ENCODE measurements around the gene CCDC142.

- TF ChIP-seq CTCF (IDR thresholded peaks at IDR 0.05; ENCODE audit: poor library complexity, severe bottlenecking) (no peak), RAD21 (conservative IDR thresholded peaks at IDR 0.05) (no peak), EZH2 (IDR thresholded peaks at IDR 0.05; ENCODE audit: borderline replicate concordance, insufficient read depth, low read length, poor library complexity, severe bottlenecking) (no peak), EP300 (conservative IDR thresholded peaks at IDR 0.05; ENCODE audit: poor library complexity, severe bottlenecking) (no peak), POLR2AphosphoS5 (IDR thresholded peaks at IDR 0.05) (no peak), TAF1 (IDR thresholded peaks at IDR 0.05; ENCODE audit: low read depth) (no peak), REST (IDR thresholded peaks at IDR 0.05; ENCODE audit: borderline replicate concordance) (no peak)
Observed at GRCh38 chr2:74447230-74447999, 35.4 kb downstream of the CCDC142 start.
